Bronchial epithelial cell (primary cell): ENCODE measurements around the gene SEC14L1. TPM values are rescaled to one million over a fixed set of nuclear protein-coding genes. Genes with fewer than 3 reads are reported as not detected.
"Not testable (repeated sequence)": the region's sequence is repeated elsewhere in the genome, so short reads cannot be mapped to it uniquely, and the experiment has no call there.

Source experiments
- DNase-seq: peaks from one replicate; pipeline ENCODE4 v3.0.0-alpha.2; 2010; ENCODE audit warnings: low read depth
- FAIRE-seq: peaks from 2 replicates; lab custom pipeline; 2011; peaks lifted over from hg19 to GRCh38; lab: Jason Lieb, UNC
- H3K27me3 ChIP-seq: 2 replicates; pipeline ENCODE4 v1.5.1; 2011; ENCODE audit warnings: low read length; ENCODE audit not compliant: control insufficient read depth, insufficient read depth
- H3K36me3 ChIP-seq: 2 replicates; pipeline ENCODE4 v1.5.1; 2011; ENCODE audit warnings: low read length; ENCODE audit not compliant: control insufficient read depth, insufficient read depth
- H3K4me3 ChIP-seq: 2 replicates; pipeline ENCODE4 v1.5.1; 2011; ENCODE audit warnings: mild to moderate bottlenecking, low read depth, low read length, control low read depth
- CTCF ChIP-seq: IDR thresholded peaks from 2 replicates; pipeline ENCODE4 v1.5.1; 2011; ENCODE audit warnings: mild to moderate bottlenecking, moderate library complexity, low read length, control low read depth, inconsistent platforms; ENCODE audit not compliant: insufficient read depth, severe bottlenecking
- total RNA-seq: library from RNA; depleted of rRNA; stranded (reverse); fragments of >200 nt; gene quantifications from 2 replicates; pipeline ENCODE4 v1.2.1, GENCODE V29; 2014

The SEC14L1 gene
- total RNA-seq, 1 donor from 2014 or later: 21.6 TPM

GRCh38 chr17:77148940-77149510, 8.3 kb downstream of the SEC14L1 start:
- H3K36me3 ChIP-seq: peaks cover 7% of the 10 kb centered on the region
- no peak for TF ChIP-seq CTCF
- H3K27me3 ChIP-seq: no peaks in the 10 kb centered on the region
- no peak for FAIRE-seq
- DNase-seq: no peak
- no peak overlapping the region for H3K4me3 ChIP-seq

GRCh38 chr17:77150196-77150595, 9.4 kb downstream of the SEC14L1 start:
- no peak for DNase-seq
- Histone ChIP-seq H3K27me3 (no peaks in the 10 kb centered on the region), H3K36me3 (peaks cover 6% of the 10 kb centered on the region), H3K4me3 (no peak overlapping the region)
- no peak for FAIRE-seq
- no peak for TF ChIP-seq CTCF

- Histone ChIP-seq H3K4me3 (no peak overlapping the region), H3K27me3 (no peaks in the 10 kb centered on the region), H3K36me3 (peaks cover 6% of the 10 kb centered on the region)
- DNase-seq: no peak
- TF ChIP-seq CTCF: no peak
- no peak for FAIRE-seq
These were observed 10.4 kb downstream of the SEC14L1 start for GRCh38 chr17:77151186-77151585.

GRCh38 chr17:77152056-77152455, 11.3 kb downstream of the SEC14L1 start:
- not testable (repeated sequence) for DNase-seq, H3K4me3 ChIP-seq, H3K27me3 ChIP-seq, FAIRE-seq, H3K36me3 ChIP-seq

- FAIRE-seq (no peak), DNase-seq (no peak)
- Histone ChIP-seq H3K4me3 (no peak overlapping the region), H3K36me3 (peaks cover 3% of the 10 kb centered on the region), H3K27me3 (no peaks in the 10 kb centered on the region)
- TF ChIP-seq CTCF: no peak
These were observed 12.7 kb downstream of the SEC14L1 start for GRCh38 chr17:77153472-77153871.

GRCh38 chr17:77153999-77154586, 13.3 kb downstream of the SEC14L1 start:
- H3K36me3 ChIP-seq: peaks cover 2% of the 10 kb centered on the region
- no peak overlapping the region for H3K4me3 ChIP-seq
- no peak for DNase-seq
- H3K27me3 ChIP-seq: no peaks in the 10 kb centered on the region
- TF ChIP-seq CTCF: no peak
- FAIRE-seq: no peak
